Esophagus muscularis mucosa (tissue), 4 donors: ENCODE data around the gene SLC2A2. TPM values are rescaled to one million over a fixed set of nuclear protein-coding genes. Genes with fewer than 3 reads are reported as not detected.
A peak's percentile ranks its signal among the peaks of the same experiment; 100 is the strongest.

Source experiments
- DNase-seq: peaks from one replicate; pipeline ENCODE4 v3.0.0-alpha.2; 2017; ENCODE audit errors: extremely low spot score
- H3K27ac ChIP-seq, 4 donors: fragments of 200-600 bp; sonication (generic); replicated peaks in 1 of 4; 1 replicate in 3 of 4; 2 replicates in 1 of 4; pipeline ENCODE4 v1.5.1; 2016 to 2019; ENCODE audit warnings: mild to moderate bottlenecking in 1 of 4
- H3K27me3 ChIP-seq, 4 donors: fragments of 200-600 bp; sonication (generic); one replicate each; pipeline versions ENCODE4 v1.5.1 to v1.6.0; 2016 to 2019
- H3K36me3 ChIP-seq, 4 donors: fragments of 200-600 bp; sonication (generic); one replicate each; pipeline ENCODE4 v1.5.1; 2016 to 2019
- H3K4me1 ChIP-seq, 4 donors: fragments of 200-600 bp; sonication (generic); one replicate each; pipeline ENCODE4 v1.5.1; 2016 to 2019
- H3K4me3 ChIP-seq, 4 donors: fragments of 200-600 bp; sonication (generic); 1 replicate in 2 of 4; 2 replicates in 2 of 4; pipeline ENCODE4 v1.5.1; 2016 to 2019; ENCODE audit warnings: mild to moderate bottlenecking in 4 of 4, moderate library complexity in 1 of 4
- H3K9me3 ChIP-seq, 4 donors: fragments of 200-600 bp; sonication (generic); 1 replicate in 3 of 4; 2 replicates in 1 of 4; pipeline ENCODE4 v1.5.1; 2016 to 2019
- EP300 ChIP-seq: sonication (generic); formaldehyde crosslinking; IDR thresholded peaks from one replicate; pipeline ENCODE4 v1.6.1; 2017; ENCODE audit warnings: antibody characterized with exemption
- POLR2A ChIP-seq: fragments of 450-650 bp; IDR thresholded peaks from one replicate; pipeline ENCODE4 v1.6.1; 2017; ENCODE audit warnings: antibody characterized with exemption, moderate library complexity, mild to moderate bottlenecking, low read depth
- POLR2AphosphoS5 ChIP-seq, 2 donors: sonication (generic); formaldehyde crosslinking; IDR thresholded peaks; one replicate each; pipeline ENCODE4 v1.6.1; 2017; ENCODE audit warnings: antibody characterized with exemption in 2 of 2
- WGBS: methylation state at CpG from one replicate; pipeline ENCODE4 v1.1.5; 2018; 5-methylcytosine and 5-hydroxymethylcytosine counted together
- intact Hi-C: fragments of 100-400 bp; cut with DNase I; formaldehyde crosslinking; loops from one replicate; pipeline ENCODE4 v1.15.1; 2023
- total RNA-seq, 4 donors: library from RNA; depleted of rRNA; stranded (reverse); fragments of >200 nt; gene quantifications; one replicate each; pipeline versions ENCODE4 v1.1.0 to v1.2.1, GENCODE V29; 2016
- TF ChIP-seq, protein P1 (sequence below), 3 experiments: fragments of 200-600 bp in 2 of 3; fragments of 450-650 bp in 1 of 3; sonication (generic) in 2 of 3; IDR thresholded peaks; one replicate each; pipeline ENCODE4 v1.5.1; 2017 to 2019; ENCODE audit warnings: antibody characterized with exemption in 3 of 3, mild to moderate bottlenecking in 2 of 3, moderate library complexity in 1 of 3

The SLC2A2 gene
- total RNA-seq, 4 donors from 2014 or later, result not detected

DNA sequence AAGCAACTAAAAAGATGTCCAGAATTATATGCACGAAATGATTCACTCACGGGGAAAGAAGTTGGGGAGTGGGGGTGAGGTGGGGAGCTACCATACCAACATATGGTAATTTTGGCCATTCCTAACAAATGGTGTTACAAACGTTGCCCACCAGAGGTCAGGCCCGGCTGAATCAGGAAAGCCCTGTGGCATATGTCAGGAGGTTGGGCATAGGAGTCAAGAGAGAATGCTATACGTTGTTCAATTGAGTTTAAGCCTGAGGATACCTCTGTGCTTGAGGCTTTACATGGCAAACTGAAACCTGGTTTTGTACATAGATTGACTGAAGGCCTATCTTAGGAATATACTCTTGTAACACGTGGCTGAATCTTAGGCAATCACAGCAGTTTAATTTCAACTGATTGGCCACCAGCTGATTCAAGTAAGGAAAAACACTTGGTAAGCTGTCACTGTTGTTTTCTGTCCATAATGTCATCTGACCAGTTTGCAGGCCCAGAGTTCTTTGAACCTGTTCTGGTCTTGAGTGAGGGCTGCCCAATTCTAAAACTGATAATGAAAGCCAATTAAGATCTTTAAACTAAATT, 23.4 kb upstream of the SLC2A2 start:
- TF ChIP-seq POLR2AphosphoS5 (IDR thresholded peaks at IDR 0.05), result no peak
- TF ChIP-seq, protein P1, sequence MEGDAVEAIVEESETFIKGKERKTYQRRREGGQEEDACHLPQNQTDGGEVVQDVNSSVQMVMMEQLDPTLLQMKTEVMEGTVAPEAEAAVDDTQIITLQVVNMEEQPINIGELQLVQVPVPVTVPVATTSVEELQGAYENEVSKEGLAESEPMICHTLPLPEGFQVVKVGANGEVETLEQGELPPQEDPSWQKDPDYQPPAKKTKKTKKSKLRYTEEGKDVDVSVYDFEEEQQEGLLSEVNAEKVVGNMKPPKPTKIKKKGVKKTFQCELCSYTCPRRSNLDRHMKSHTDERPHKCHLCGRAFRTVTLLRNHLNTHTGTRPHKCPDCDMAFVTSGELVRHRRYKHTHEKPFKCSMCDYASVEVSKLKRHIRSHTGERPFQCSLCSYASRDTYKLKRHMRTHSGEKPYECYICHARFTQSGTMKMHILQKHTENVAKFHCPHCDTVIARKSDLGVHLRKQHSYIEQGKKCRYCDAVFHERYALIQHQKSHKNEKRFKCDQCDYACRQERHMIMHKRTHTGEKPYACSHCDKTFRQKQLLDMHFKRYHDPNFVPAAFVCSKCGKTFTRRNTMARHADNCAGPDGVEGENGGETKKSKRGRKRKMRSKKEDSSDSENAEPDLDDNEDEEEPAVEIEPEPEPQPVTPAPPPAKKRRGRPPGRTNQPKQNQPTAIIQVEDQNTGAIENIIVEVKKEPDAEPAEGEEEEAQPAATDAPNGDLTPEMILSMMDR (IDR thresholded peaks at IDR 0.05), result peak; percentile 49 to 61 (median 51)
- DNase-seq, result no peak

DNA sequence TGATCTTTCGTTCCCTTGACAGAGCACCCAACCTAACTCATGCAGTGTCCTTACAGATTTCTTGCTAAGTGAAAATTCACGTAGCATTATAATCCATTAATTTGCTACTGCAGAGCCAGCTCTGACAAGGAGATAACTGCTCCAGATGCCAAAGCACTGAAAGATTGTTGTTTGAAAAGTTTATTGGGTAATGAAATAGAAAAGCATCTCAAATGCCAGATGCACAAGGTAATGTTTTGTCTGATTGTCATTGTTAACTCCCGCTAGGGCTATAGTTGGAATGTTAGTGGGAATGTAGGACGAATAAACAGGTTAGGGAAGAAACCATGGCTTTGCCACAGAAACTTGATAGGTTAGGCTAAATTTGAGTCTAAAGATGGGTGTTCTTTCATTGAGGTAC, 20.2 kb upstream of the SLC2A2 start:
- intact Hi-C loops, result no loop called here
- H3K36me3 ChIP-seq, result no peaks in the 10 kb centered on the region
- no peak for TF ChIP-seq POLR2AphosphoS5 (IDR thresholded peaks at IDR 0.05)
- TF ChIP-seq EP300, result no peak
- TF ChIP-seq, protein P1 (IDR thresholded peaks at IDR 0.05), result no peak
- TF ChIP-seq POLR2A, result no peak
- no peak overlapping the region for H3K4me3 ChIP-seq
- no peak for DNase-seq
- H3K27me3 ChIP-seq, result no peaks in the 10 kb centered on the region
- no peaks in the 10 kb centered on the region for H3K9me3 ChIP-seq
- no peaks in the 10 kb centered on the region for H3K4me1 ChIP-seq
- 76% methylated on average over 4 of the region's 4 CpGs for WGBS
- no peak overlapping the region for H3K27ac ChIP-seq

More for the DNA sequence above, 23.4 kb upstream of the SLC2A2 start:
- intact Hi-C loops, result loop anchor here (5.0 kb wide), 1 partner anchor 517 kb away; no protein-coding TSS in a partner anchor
- Histone ChIP-seq H3K27me3 (no peaks in the 10 kb centered on the region), H3K4me3 (no peak overlapping the region), H3K27ac (no peak overlapping the region), H3K36me3 (no peaks in the 10 kb centered on the region), H3K9me3 (no peaks in the 10 kb centered on the region), H3K4me1 (no peaks in the 10 kb centered on the region)
- 27% methylated on average over 6 of the region's 6 CpGs for WGBS

DNA sequence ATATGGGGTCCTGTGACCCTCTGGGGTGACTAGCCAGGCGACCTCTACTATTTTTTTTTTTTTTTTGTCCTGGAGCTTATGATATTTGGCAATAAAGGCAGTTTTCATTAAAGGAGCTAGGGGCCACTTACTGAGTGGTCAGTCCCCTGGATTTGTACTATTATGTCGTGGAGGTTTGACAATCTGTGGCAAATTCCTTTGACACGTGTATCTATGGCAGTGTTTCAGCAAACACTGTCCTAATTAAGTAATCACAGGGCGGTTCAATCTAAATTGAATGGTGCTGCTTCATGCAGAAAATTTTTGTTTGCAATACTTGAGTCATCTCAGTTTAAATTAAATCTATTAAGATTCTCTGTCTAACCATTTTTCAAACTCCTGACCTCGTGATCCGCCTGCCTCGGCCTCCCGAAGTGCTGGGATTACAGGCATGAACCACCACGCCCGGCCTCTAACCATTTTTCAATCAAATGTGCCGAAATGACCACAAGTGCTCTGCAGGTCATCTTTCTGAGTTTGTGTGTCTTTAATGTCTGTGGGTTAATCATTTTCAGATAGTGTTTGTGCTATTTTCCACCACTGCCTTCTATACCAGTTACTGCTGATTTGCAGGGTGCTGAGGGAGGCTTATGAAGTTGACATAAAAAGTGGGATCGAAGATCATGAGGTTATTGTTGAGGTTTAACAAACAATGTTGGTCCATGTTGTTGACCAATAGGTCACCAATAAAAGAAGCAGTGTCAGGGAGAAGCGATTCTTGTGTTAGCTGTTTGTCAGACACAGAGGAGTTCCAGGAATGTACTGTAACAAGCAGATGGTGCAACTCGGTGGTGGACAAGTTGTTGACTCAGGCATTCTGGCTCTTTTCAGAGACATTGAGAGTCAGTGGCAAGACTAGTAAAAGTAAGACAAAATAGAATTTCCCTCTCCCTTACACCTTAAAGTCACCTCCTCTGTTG, 18.6 kb upstream of the SLC2A2 start:
- no peak for TF ChIP-seq POLR2A
- no peak for TF ChIP-seq EP300
- TF ChIP-seq POLR2AphosphoS5 (IDR thresholded peaks at IDR 0.05), result no peak
- TF ChIP-seq, protein P1 (IDR thresholded peaks at IDR 0.05), result no peak
- Histone ChIP-seq H3K27me3 (no peaks in the 10 kb centered on the region), H3K27ac (no peak overlapping the region), H3K4me3 (no peak overlapping the region), H3K9me3 (no peaks in the 10 kb centered on the region), H3K36me3 (no peaks in the 10 kb centered on the region), H3K4me1 (no peaks in the 10 kb centered on the region)
- 87% methylated on average over 14 of the region's 14 CpGs for WGBS
- intact Hi-C loops, result no loop called here
- DNase-seq, result no peak

DNA sequence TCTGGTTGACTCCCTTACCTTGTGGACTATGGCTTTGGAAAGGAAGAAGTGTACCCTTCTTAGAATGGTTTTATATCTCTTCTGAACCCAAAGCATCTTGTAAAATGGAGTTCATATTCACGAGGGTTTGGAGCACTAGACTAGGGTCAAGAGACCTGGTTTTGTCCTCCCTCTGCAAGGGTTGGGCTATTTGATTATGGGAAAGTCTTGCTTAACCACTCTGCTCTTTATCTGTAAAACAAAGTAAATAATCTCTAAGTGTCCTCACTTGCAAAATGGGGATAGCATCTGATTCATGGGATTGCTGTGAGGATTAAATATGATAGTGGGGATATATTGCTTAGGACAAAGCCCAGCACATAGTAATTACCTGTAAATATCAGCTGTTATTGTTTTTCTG, 17.9 kb upstream of the SLC2A2 start:
- Histone ChIP-seq H3K4me3 (no peak overlapping the region), H3K27ac (no peak overlapping the region), H3K4me1 (no peaks in the 10 kb centered on the region), H3K9me3 (no peaks in the 10 kb centered on the region), H3K27me3 (no peaks in the 10 kb centered on the region), H3K36me3 (no peaks in the 10 kb centered on the region)
- intact Hi-C loops, result no loop called here
- 75% methylated on average over 1 of the region's 1 CpG for WGBS
- no peak for DNase-seq
- TF ChIP-seq POLR2AphosphoS5 (IDR thresholded peaks at IDR 0.05) (no peak), POLR2A (no peak), EP300 (no peak)
- TF ChIP-seq, protein P1 (IDR thresholded peaks at IDR 0.05), result no peak
